GM12878 (cell line): ENCODE data around the gene ANKDD1A. TPM values are rescaled to one million over a fixed set of nuclear protein-coding genes. Genes with fewer than 3 reads are reported as not detected.

ENCODE experiments used
- BACH1 ChIP-seq: fragments of 450-650 bp; IDR thresholded peaks from 2 replicates; pipeline ENCODE4 v1.6.1; 2017; ENCODE audit warnings: mild to moderate bottlenecking, borderline replicate concordance
- BHLHE40 ChIP-seq, 2 experiments: fragments of 450-650 bp in 1 of 2; IDR thresholded peaks; 2 replicates each; pipeline ENCODE4 v1.6.1; 2011 to 2017; ENCODE audit warnings: low read depth in 2 of 2, borderline replicate concordance in 1 of 2, improper control_type of control experiment in 1 of 2, low read length in 1 of 2, mild to moderate bottlenecking in 1 of 2
- BMI1 ChIP-seq: fragments of 450-650 bp; IDR thresholded peaks from 2 replicates; pipeline ENCODE4 v1.6.1; 2016; ENCODE audit warnings: mild to moderate bottlenecking, moderate library complexity, borderline replicate concordance
- GATAD2B ChIP-seq: fragments of 450-650 bp; conservative IDR thresholded peaks from 2 replicates; pipeline ENCODE4 v1.6.1; 2017; ENCODE audit warnings: low read depth, mild to moderate bottlenecking, moderate library complexity
- HDAC6 ChIP-seq: fragments of 200-600 bp; sonication (generic); IDR thresholded peaks from one replicate; pipeline ENCODE4 v1.8.0; 2017; ENCODE audit warnings: antibody characterized with exemption; ENCODE audit not compliant: unreplicated experiment
- IRF5 ChIP-seq: fragments of 450-650 bp; IDR thresholded peaks from 2 replicates; pipeline ENCODE4 v1.6.1; 2017; ENCODE audit warnings: borderline replicate concordance
- KAT2A ChIP-seq: conservative IDR thresholded peaks from 2 replicates; pipeline ENCODE4 v1.6.1; 2011; ENCODE audit warnings: low read depth, low read length; ENCODE audit not compliant: control insufficient read depth
- MXI1 ChIP-seq: fragments of 150-350 bp; IDR thresholded peaks from 2 replicates; pipeline ENCODE4 v1.6.1; 2011; ENCODE audit warnings: low read depth, mild to moderate bottlenecking, inconsistent platforms, low read length, improper control_type of control experiment
- NR2F1 ChIP-seq: fragments of 450-650 bp; conservative IDR thresholded peaks from 2 replicates; pipeline ENCODE4 v1.6.1; 2017; ENCODE audit warnings: mild to moderate bottlenecking
- PBX3 ChIP-seq: IDR thresholded peaks from 2 replicates; pipeline ENCODE4 v1.6.1; 2011; ENCODE audit warnings: mild to moderate bottlenecking, low read depth, low read length, moderate library complexity; ENCODE audit not compliant: insufficient replicate concordance
- POLR2AphosphoS5 ChIP-seq: IDR thresholded peaks from 2 replicates; pipeline ENCODE4 v1.6.1; 2011; ENCODE audit warnings: mild to moderate bottlenecking, low read length, inconsistent platforms
- POU2F2 ChIP-seq: IDR thresholded peaks from 3 replicates; pipeline ENCODE4 v1.6.1; 2011; ENCODE audit warnings: low read depth, mild to moderate bottlenecking, low read length, borderline replicate concordance
- RBBP5 ChIP-seq: fragments of 200-600 bp; sonication (generic); conservative IDR thresholded peaks from 2 replicates; pipeline ENCODE4 v1.6.1; 2016
- RUNX3 ChIP-seq: IDR thresholded peaks from 2 replicates; pipeline ENCODE4 v1.6.1; 2012; ENCODE audit warnings: low read length, inconsistent platforms
- SMAD5 ChIP-seq: IDR thresholded peaks from 2 replicates; pipeline ENCODE4 v1.6.1; 2016; ENCODE audit warnings: antibody characterized with exemption, low read depth
- SREBF1 ChIP-seq: IDR thresholded peaks from 2 replicates; pipeline ENCODE4 v1.6.1; 2012; ENCODE audit warnings: mild to moderate bottlenecking, low read length
- STAT3 ChIP-seq: IDR thresholded peaks from 2 replicates; pipeline ENCODE4 v1.6.1; 2011; ENCODE audit warnings: low read depth, low read length, improper control_type of control experiment
- SUPT20H ChIP-seq: IDR thresholded peaks from 2 replicates; pipeline ENCODE4 v1.6.1; 2011; ENCODE audit warnings: low read depth, mild to moderate bottlenecking, low read length, moderate library complexity, borderline replicate concordance; ENCODE audit not compliant: control insufficient read depth
- SUZ12 ChIP-seq: fragments of 200-600 bp; sonication (generic); IDR thresholded peaks from one replicate; pipeline ENCODE4 v1.6.1; 2018; ENCODE audit warnings: antibody characterized with exemption, mild to moderate bottlenecking; ENCODE audit not compliant: unreplicated experiment
- TCF12 ChIP-seq: IDR thresholded peaks from 2 replicates; pipeline ENCODE4 v1.6.1; 2011; ENCODE audit warnings: low read depth, mild to moderate bottlenecking, low read length
- USF2 ChIP-seq: IDR thresholded peaks from 2 replicates; pipeline ENCODE4 v1.6.1; 2011; ENCODE audit warnings: low read depth, low read length, improper control_type of control experiment, borderline replicate concordance
- ZNF207 ChIP-seq: fragments of 450-650 bp; IDR thresholded peaks from 2 replicates; pipeline ENCODE4 v1.6.1; 2014; ENCODE audit warnings: antibody characterized with exemption, mild to moderate bottlenecking, borderline replicate concordance
- ZNF622 ChIP-seq: fragments of 450-650 bp; IDR thresholded peaks from 2 replicates; pipeline ENCODE4 v1.6.1; 2017; ENCODE audit warnings: mild to moderate bottlenecking, inconsistent platforms
- ZNF687 ChIP-seq: fragments of 450-650 bp; IDR thresholded peaks from 2 replicates; pipeline ENCODE4 v1.6.1; 2017; ENCODE audit warnings: mild to moderate bottlenecking, moderate library complexity
- polyA plus RNA-seq, 11 experiments: library from polyadenylated mRNA; depleted of rRNA in 4 of 11; unstranded in 6 of 11; stranded (reverse) in 5 of 11; fragments of >200 nt; fragmentation: Nextera tagmentation in 4 of 11; fragmentation: Illumina TruSeq in 1 of 11; extraction: Ambion mirVana in 4 of 11; extraction: Trizol in 1 of 11; gene quantifications; 1 replicate in 1 of 11; 2 replicates in 10 of 11; pipeline versions ENCODE4 v1.2.1 to v1.2.3, GENCODE V29; 2011 to 2016; ENCODE audit warnings: inconsistent platforms in 2 of 11, missing spikeins in 2 of 11, low read depth in 1 of 11
- total RNA-seq, 4 experiments: library from RNA; depleted of rRNA in 3 of 4; stranded (reverse); fragments of >200 nt in 3 of 4; fragmentation: Illumina TruSeq in 1 of 4; extraction: Trizol in 1 of 4; gene quantifications; 2 replicates each; pipeline versions ENCODE4 v1.2.1 to v1.2.3, GENCODE V29; 2013 to 2021

ANKDD1A gene
- total and polyA plus RNA-seq, 10 of the 15 experiments (the other 5 are each of a cell fraction or from before 2014, with no cell fraction given), result 1.5 to 6.6 (median 4.1) TPM

GRCh38 chr15:64989416-64990167 lies 77.9 kb downstream of the ANKDD1A start, which contains the start of gene SPG21 (continued):
- TF ChIP-seq SUPT20H, result no peak
- TF ChIP-seq SMAD5, result no peak
- 0 out of 3 replicates have a peak, but pooled peaks have one; percentile 41 for TF ChIP-seq POU2F2
- peak; percentile 94 for TF ChIP-seq BMI1
- TF ChIP-seq TCF12, result peak; percentile 55; the same call in 1 of the 2 replicates
- TF ChIP-seq GATAD2B, result peak; percentile 99
- no peak for TF ChIP-seq SUZ12
- TF ChIP-seq BHLHE40 (IDR thresholded peaks at IDR 0.05; ENCODE audit: borderline replicate concordance in 1 of 2, low read depth in 2 of 2, low read length in 1 of 2), result peak; percentile 96 to 99
- TF ChIP-seq USF2, result peak; percentile 91
- TF ChIP-seq SREBF1, result no peak
- peak; percentile 78 for TF ChIP-seq NR2F1
- TF ChIP-seq POLR2AphosphoS5, result peak; percentile 73; the same call in 1 of the 2 replicates
- TF ChIP-seq STAT3, result no peak
- peak; percentile 48 for TF ChIP-seq HDAC6
- no peak for TF ChIP-seq PBX3
- peak; percentile 97 for TF ChIP-seq BACH1
- TF ChIP-seq RUNX3, result peak; percentile 46; the same call in 1 of the 2 replicates
- TF ChIP-seq MXI1, result peak; percentile 94; the same call in 1 of the 2 replicates
- TF ChIP-seq KAT2A, result no peak
- peak; percentile 34; the same call in 1 of the 2 replicates for TF ChIP-seq IRF5
- no peak for TF ChIP-seq RBBP5
- peak; percentile 83 for TF ChIP-seq ZNF687
- peak; percentile 79; the same call in 1 of the 2 replicates for TF ChIP-seq ZNF207
- no peak for TF ChIP-seq ZNF622
